ENCODE measurements around the gene RASGRP2. TPM values are rescaled to one million over a fixed set of nuclear protein-coding genes. Genes with fewer than 3 reads are reported as not detected.
A peak's percentile ranks its signal among the peaks of the same experiment; 100 is the strongest.

RASGRP2 gene
- total and polyA plus RNA-seq, 2 of the 8 experiments (the other 6 are each of a cell fraction or from before 2014, with no cell fraction given) = 40.6 to 45.7 TPM

GRCh38 chr11:64750361-64751054 lies 6.6 kb upstream of the RASGRP2 start:
- CTCF ChIA-PET (ENCODE audit: partially characterized antibody) = interaction anchor here (1.3 to 23.7 kb wide), 3 partner anchors 15 to 61 kb away, joined by 3 to 376 read pairs (median 10); partner anchors contain the start of gene PYGM
- Histone ChIP-seq H3K79me2 (ENCODE audit: control insufficient read depth in 1 of 2, insufficient read depth in 2 of 2, low read length in 2 of 2) (no peaks in the 10 kb centered on the region), H2BK120ac (replicated peaks; ENCODE audit: low read depth, low read length) (no peak overlapping the region), H2AFZ (ENCODE audit: low read length) (no peak overlapping the region), H3K23me2 (ENCODE audit: low read depth, low read length) (peaks cover 2% of the 10 kb centered on the region; the same call in 1 of the 2 replicates), H4K8ac (ENCODE audit: extremely low read depth, insufficient read depth, low read length) (no peak overlapping the region), H3K79me1 (ENCODE audit: low read depth, low read length) (no peaks in the 10 kb centered on the region), H3K36me3 (ENCODE audit: control insufficient read depth in 2 of 4, insufficient read depth in 4 of 4, low read length in 3 of 4) (no peaks in the 10 kb centered on the region; a peak in 1 of 8 replicates), H3K27me3 (replicated peaks in 1 of 4; ENCODE audit: control insufficient read depth in 3 of 4, extremely low read depth in 1 of 4, insufficient read depth in 3 of 4, low read length in 3 of 4) (no peaks in the 10 kb centered on the region), H3K4ac (replicated peaks; ENCODE audit: insufficient read length, low read depth, low read length) (no peak overlapping the region), H2BK15ac (ENCODE audit: low read length) (no peak overlapping the region), H2BK20ac (ENCODE audit: low read length) (no peak overlapping the region), H3K4me2 (ENCODE audit: insufficient read depth in 1 of 2, low read depth in 2 of 2, low read length in 2 of 2) (no peak overlapping the region), H2AK5ac (ENCODE audit: low read depth, low read length) (peak overlapping the region; percentile 75; the same call in 1 of the 2 replicates), H4K20me1 (replicated peaks in 1 of 2; ENCODE audit: control insufficient read depth in 1 of 2, insufficient read depth in 2 of 2, low read length in 2 of 2) (no peaks in the 10 kb centered on the region), H3K14ac (ENCODE audit: insufficient read length) (no peak overlapping the region), H4K5ac (ENCODE audit: insufficient read length, low read depth, low read length) (no peak overlapping the region), H3K9me3 (ENCODE audit: insufficient read depth in 2 of 2, low read depth in 1 of 2, low read length in 1 of 2) (no peaks in the 10 kb centered on the region), H3K56ac (replicated peaks; ENCODE audit: insufficient read length, low read depth, low read length) (no peak overlapping the region), H3K27ac (ENCODE audit: low read depth, low read length) (no peak overlapping the region), H2BK12ac (ENCODE audit: low read depth, low read length) (no peak overlapping the region), H3K4me3 (ENCODE audit: extremely low read depth in 1 of 4, insufficient read depth in 2 of 4, low read depth in 3 of 4, low read length in 4 of 4) (no peak overlapping the region), H2BK5ac (ENCODE audit: low read depth, low read length) (no peak overlapping the region), H4K91ac (replicated peaks; ENCODE audit: insufficient read length, low read length) (no peak overlapping the region), H3K9ac (replicated peaks in 1 of 4; ENCODE audit: extremely low read depth in 1 of 4, low read depth in 3 of 4, low read length in 3 of 4) (no peak overlapping the region), H3K4me1 (replicated peaks in 1 of 4; ENCODE audit: control insufficient read depth in 3 of 4, insufficient read depth in 4 of 4, low read length in 3 of 4) (peaks cover 0 to 7% (median 5%) of the 10 kb centered on the region in 4 experiments; a peak in 4 of 7 replicates), H3K23ac (ENCODE audit: insufficient read length) (no peak overlapping the region), H3K18ac (ENCODE audit: extremely low read depth, low read length) (no peak overlapping the region)
- TF ChIP-seq CTCF (IDR thresholded peaks at IDR 0.05; ENCODE audit: control extremely low read depth in 1 of 3, insufficient read depth in 1 of 3, low read depth in 1 of 3, low read length in 3 of 3) = peak in 1 of 3 experiments; percentile 17; a peak in 1 of 4 replicates
- TF ChIP-seq KDM1A (IDR thresholded peaks at IDR 0.05; ENCODE audit: borderline replicate concordance, low read length) = no peak
- TF ChIP-seq RAD21 (IDR thresholded peaks at IDR 0.05 in 1 of 2, conservative IDR thresholded peaks at IDR 0.05 in 1 of 2; ENCODE audit: low read depth in 2 of 2, low read length in 2 of 2) = 0 out of 4 replicates have a peak, but pooled peaks of 1 of the 2 experiments have one; percentile 5
- DNase-seq (ENCODE audit: low read depth in 1 of 2, low spot score in 2 of 2) (no peak), FAIRE-seq (no peak)
- 95% methylated on average over 12 of the region's 13 CpGs; no CpG with 5 or more reads in 1 of the 2 experiments for WGBS, 2 experiments (ENCODE audit: extremely low coverage in 1 of 2, insufficient coverage in 1 of 2, insufficient read length in 1 of 2, insufficient replicate concordance in 2 of 2, low coverage in 1 of 2, low lambda C conversion rate in 2 of 2, missing lambda C conversion rate in 1 of 2)
- POLR2A ChIA-PET (ENCODE audit: partially characterized antibody) = interaction anchor here (42.9 kb wide), 1 partner anchor 15 kb away, joined by 1087 read pairs; the partner anchor contains the start of genes PYGM and SF1
